GM19238 (cell line): ENCODE measurements around the gene NES.

Source experiments
- DNase-seq: peaks from one replicate; pipeline ENCODE4 v3.0.0; 2011; ENCODE audit warnings: low spot score; ENCODE audit not compliant: insufficient read length

The NES gene

DNA sequence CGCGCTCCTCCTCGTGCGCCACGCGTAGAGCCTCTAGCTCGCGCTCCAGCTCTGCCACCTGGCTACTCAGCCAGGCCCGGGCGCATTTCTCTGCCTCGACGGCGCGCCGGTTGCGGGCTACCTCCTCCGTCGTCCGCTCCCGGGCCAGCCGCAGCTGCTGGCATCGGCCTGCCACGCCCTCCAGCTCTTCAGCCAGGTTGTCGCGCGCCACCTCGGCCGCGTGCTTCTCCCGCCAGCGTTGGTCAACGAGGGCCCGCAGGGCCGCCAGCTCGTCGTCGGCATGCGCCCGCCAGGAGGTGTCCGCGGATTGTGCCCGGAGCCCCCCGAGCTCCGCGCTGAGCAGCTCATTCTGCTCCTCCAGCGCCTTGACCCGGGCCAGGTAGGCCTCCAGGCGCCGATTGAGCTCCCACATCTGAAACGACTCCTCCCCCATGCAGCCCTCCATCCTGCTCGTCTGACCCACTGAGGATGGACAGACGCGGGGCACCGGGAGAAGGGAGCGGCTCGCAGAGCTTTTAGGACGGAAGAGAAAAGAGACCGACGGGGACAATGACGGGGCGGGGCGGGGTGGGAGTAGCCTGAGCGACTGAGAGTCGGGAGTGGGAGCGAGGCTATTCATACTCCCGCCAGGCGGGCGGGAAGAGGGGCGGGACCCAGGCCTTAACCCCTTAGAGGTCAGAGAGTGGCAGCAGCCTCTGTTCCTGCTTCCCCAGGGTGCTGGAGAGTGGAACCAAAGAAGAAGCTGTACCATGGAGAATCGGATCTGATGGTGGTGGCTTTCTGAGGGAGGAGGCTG, at the start of gene NES:
Gene NES, minus strand, starts transcription at position 588 of the 796 bp plus-strand sequence. Its CDS starts 143 bp downstream, at position 445.
- no peak for DNase-seq

DNA sequence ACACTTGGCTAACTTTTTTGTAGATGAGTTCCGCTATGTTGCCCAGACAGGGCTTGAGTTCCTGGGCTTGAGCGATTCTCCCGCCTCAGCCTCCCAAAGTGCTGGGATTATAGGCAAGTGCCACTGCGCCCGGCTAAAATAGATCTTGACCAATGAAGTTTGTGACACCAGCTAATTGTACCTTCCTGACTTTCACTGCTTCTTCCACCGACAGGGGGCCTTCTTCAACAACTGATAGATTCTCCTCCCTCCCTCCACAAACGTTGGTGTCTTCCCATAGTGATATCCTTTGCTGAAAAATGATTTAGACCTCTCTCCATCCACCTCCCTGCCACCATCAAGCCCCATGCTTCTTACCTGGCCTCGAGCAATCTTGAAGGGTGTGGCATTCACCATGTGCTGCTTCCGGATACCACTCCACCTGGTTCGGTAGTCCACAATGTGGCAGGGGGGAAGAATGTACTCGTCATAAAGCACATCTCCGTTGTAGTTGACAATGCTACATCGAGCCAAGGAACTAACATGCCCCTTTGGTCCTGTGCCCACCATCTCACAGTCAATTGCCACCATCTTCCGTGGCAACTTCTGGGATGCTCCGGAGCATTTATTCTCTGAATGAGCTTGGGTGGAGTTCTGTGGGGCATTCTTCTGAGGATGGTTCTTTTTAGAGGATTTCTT, 49.5 kb upstream of the NES start:
- DNase-seq = no peak

DNA sequence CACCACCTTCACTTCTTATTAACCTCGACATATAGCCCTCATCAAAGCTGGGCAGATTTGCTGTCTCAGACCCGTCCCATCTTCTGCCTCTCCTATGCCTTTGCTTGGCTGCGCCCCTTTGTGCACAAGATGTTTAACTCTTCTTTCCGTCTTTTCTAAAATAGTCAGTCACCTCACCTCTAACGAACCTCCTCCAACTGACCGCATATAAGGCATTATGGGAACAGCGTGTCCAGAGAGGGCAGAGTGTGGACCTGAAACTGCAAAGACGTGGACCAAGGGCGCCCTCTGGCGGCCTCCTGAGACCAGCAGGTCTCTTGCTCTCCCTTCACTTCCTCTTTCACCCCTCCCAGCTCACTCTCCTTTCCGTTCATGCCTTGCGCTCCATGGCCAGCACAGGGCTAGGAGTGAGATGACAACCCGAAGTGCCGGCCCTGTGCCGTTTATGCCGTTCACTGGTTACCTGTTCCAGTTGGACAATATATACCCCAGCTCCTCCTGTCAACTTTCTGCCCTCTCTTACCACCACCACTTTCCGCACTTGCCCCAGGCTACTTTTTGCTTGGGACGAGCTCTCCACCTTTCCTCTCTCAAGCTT, 48.6 kb upstream of the NES start:
- DNase-seq = peak; percentile 76

DNA sequence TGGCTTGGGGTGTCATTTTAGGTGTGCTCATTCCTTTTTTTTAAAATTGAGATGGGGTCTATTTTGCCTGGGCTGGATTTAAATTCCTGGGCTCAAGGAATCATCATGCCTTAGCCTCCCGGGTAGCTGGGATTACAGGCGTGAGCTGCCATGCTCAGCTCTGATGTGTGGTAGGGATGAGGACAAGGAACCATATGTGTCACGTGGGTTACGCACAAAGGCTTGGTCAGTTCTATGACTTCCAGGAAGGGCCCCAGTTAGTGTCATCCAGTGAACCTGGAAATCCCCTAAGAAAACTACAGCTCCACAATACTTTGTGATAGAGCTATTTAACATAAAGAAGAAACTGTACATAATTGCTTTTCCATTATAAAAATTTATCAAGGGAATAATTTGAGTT, 44.3 kb upstream of the NES start:
- no peak for DNase-seq

DNA sequence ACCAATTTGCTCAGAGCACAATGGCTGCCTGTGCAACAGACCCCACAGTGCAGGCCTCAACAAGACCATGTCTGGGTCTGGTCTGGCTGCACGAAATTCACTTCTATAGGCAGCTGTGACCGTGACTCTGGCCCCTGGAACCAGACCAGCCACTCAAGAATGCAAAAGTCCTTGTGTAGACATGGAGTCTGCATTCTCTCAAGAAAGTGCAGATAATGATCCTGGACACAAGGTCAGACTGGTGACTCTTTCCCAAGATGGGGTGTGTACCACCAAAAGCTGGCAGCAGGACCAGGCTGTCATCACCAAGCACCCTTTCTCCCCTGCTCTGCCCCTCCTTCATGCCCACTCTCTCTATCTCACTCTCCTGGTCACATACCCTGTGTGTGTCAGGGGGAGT, 43.9 kb upstream of the NES start:
- DNase-seq = no peak

GRCh38 chr1:156717351-156717750, 40.1 kb upstream of the NES start:
- no peak for DNase-seq

DNA sequence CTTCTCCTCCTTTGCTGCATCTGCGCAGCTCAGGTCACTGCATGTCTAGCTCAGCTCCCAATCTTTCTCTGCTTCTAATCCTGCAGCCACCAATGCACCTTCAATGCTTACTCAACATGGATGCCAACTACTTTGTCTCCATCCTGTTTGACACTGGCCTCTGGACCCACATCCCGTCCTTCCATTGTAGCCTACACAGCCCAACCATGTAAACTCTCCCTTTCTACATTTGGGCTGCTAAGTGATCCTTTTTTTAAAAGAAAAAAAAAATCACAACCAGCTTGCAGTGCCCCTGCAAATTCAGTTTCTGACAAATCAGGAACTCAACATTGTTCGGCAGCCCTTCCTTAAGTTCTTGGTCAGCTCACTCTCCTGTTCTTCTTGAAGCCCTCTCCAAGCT, 37.6 kb upstream of the NES start:
- no peak for DNase-seq

DNA sequence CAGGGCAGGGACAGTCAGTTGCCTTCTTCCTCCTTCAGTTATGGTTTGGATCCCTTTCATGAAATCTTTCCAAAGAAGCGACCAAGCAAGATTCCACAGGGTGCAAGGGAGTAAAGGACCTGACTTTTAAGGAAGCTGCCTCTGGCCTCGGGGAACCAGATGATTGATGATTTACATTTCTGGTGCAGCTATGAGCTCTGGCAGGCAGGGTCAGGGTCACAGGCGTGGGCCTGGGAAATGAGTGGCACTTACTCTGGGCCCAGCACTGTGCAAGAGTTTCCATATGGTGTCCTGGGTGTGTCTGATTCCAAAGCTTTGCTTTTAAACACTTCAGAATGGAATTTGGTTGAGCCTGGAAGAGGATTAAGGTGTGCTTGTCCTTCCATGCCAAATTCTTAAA, 35.4 kb upstream of the NES start:
- DNase-seq = no peak

GRCh38 chr1:156711011-156711817, 34.0 kb upstream of the NES start:
- DNase-seq = no peak

- no peak for DNase-seq
These were observed 32.7 kb upstream of the NES start for GRCh38 chr1:156709757-156710489.

DNA sequence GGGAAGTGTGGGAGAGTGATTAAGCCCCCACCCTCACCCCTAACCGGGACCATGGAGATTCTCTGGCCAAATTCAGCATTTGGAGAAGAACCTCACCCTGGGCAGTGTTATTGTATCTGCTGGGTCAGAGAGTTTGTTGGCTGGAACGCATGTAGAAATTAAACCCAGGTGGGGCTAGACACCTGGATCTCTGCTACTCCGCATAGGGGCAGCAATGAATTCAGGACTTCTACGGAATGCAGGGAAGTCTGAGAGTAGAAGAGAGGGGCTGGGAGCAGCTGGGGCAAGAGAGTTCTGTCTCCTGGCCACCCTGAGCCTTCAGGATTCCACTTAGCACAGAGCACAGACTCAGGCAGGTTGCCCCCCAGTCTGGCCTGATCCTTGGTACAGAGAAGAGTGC, 31.8 kb upstream of the NES start:
- DNase-seq = no peak

DNA sequence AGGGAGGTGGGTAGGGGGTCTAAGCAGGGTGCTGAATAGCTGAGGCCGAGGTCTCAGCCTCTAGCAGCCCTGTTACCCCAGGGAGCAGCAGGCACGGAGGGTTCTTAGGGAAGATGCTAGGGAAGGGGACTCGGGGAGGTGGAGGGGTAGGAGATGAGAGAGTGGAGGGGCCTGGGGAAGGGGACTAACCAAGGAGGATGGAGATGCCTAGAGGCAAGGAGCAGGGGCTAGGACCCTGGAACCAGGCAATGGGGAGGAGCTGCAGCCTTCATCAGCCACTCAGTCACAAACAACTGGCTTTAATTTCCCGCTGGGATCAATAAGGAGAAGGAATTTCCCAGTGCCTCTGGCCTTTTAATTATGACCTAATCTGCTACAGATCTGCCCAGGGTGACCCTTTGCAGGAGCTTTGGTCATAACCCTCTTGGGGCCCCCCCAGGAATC, 31.0 kb upstream of the NES start:
- DNase-seq = no peak

DNA sequence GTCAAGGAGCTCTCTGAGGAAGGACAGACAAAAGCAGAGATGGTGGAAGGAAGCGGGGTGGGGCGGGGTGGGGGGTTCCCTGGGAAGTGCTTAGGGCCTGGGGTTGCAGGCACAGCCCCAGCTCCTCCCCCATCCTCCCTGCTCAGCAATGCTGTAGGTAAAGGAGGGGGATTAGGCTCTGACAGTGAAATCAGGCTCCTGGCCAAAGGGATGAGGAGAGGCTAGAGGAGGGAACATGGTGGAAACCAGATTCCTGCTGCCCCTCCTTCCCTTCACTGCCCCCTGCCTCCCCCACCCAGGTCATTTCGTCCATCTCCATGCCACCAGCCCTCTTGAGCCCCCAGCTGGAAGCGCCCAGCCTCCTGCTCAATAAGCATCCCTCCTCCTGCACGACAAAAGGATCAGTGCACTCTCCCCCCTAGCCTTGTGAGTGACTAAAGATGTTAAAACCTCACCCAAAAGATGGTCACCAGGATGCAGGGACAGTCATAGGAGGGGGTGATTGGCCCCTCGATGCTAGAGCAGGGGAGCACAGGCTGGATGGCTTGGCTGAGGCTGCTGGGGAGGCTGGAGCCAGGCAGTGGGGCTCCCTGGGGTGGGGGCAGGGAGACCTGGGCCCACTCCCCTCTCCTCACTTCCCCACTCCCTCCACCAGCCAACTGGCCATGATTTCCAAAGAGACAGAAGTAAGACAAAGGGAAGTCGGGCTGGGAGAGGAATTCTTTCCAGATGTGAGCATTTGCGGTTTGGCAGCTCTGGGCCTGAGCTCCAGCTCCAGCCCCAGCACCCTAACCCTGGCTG, 30.4 kb upstream of the NES start:
- no peak for DNase-seq

DNA sequence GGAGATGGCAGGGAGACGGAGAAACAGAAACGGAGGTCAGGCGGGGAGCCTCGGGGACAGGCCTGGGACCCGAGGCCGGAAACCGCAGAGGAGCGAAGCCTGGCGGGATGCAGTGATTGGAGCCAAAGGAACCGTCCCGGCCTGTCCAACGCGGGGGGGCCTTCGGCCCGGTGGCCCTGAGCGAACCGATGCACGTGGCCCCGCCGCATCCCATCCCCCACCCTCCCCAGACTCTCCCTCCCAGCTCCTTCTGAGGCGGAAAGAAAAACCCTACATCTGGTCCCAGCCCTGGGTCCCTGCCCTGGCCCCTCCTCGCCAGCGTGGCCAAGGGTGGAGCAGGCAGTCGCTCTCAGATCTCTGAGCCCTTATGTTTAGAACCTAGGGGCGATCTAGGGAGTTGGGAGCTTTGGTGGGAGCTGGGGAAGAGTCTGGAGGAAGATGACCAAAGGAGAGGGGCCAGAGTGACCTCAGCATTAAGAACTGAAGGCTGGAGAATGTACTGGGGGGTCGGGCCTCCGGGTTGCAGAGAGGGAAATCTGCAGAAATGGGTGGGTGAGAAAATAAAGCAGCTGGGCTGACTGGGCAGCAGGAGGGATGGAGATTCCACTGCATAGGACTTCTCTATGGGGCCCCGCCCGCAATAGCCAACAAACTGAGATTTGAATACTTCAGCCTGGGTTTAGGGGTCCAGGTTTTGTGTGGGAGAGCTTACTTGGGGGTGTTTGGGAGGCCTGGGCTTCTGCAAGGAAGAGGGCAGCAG, 29.6 kb upstream of the NES start:
- DNase-seq = no peak

DNA sequence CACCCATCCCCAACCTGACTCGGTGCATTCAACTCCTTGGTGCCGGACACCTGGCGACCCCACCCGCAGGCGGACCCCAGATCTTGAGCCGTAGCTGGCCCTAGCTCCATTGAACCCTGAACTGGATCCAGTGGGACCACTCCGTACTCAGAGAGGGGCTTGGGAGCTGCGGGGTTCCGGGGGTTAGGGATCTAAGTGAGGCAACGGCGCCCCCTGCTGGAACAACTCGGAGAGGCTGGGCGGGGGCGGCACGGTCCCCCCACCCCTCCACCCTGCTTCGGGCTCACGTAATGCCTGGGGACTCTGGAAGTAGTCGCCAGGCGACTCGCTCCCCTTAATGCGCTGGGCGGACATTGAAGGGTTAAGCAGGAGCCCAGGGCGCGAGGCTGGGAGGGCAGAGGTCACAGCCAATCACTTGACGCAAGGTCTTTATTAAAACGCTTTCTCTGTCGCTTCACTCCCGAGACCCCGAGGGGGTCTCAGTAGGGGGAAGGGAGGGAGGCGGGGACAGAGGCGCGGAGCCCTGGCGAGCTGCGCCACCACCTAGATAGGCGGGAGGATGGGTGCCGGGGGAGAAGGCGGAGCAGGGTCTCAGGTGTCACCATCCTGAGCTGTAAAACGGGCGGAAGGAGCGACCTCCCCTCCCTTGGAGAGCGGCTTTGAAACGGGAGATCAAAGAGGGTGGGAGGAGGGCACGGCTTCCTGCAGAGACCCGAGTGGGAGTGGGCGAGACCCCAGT, 28.9 kb upstream of the NES start:
- peak; percentile 57 for DNase-seq

- DNase-seq = no peak
These were observed 28.2 kb upstream of the NES start, which contains the start of gene CRABP2 for GRCh38 chr1:156705321-156705917. Gene CRABP2, minus strand, starts transcription at chr1:156705583. Its CDS starts 137 bp downstream, at chr1:156705446.

DNA sequence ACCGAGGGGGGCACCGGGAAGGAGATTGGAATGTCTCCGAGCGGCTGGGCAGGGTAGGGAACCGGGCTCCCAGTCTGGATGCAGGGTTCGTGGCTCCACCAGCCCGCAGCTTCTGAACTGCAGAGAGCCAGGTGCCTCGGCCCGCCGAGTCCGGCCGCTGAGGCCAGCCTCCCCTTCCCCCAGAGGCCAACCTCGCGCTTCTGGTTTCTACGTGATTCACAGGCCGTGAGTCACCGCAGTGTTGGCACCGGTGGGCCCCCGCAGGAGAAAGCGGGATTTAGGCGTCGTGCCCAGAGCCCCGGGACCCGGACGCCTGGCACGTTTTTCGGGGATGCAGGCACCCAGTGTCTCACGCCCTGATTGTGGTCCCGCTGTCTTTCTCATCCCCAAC, 27.7 kb upstream of the NES start:
- DNase-seq = no peak

DNA sequence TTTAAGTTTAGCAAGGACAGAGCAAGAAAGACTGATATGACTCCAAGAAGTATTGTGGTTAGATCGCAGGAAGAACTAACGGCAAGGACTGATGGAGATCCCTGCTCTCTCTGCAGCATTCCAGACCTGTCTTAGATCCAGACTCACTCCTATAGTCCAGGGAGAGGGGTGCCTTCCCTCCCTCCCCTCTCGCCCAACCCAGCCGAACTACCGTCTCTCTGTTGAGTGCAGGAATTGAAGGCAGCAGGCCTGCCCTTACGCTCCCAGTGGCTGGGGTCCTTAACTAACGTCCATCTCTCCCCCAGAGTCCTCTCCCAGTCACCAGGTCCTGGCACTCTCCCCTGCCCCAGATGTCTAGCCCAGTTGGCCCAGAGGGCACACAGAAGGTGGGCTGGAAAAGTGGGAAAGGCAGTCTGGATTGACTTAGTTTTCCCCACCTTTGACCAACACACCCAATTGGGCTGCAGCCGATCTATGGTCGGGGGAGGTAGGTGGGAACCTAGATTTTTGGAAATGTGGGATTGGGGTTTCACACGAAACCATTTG, 27.0 kb upstream of the NES start:
- no peak for DNase-seq
